Measurements from ENCODE around the gene FOXJ2.

DNA sequence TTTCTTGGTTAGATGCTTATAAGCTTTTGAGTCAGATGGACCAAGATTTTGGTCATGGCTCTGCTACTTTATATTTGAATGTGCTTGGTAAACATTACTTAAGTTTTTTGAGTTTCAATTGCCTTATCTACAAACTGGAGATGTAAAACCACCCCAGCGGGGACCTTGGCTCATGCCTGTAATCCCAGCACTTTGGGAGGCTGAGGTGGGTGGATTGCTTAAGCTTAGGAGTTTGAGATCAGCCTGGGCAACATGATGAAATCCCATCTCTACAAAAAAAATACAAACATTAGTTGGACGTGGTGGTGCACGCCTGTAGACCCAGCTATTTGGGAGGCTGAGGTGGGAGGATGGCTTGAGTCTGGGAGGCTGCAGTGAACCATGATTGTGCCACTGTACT lies 60.8 kb downstream of the FOXJ2 start:
- TF ChIP-seq, protein P1, sequence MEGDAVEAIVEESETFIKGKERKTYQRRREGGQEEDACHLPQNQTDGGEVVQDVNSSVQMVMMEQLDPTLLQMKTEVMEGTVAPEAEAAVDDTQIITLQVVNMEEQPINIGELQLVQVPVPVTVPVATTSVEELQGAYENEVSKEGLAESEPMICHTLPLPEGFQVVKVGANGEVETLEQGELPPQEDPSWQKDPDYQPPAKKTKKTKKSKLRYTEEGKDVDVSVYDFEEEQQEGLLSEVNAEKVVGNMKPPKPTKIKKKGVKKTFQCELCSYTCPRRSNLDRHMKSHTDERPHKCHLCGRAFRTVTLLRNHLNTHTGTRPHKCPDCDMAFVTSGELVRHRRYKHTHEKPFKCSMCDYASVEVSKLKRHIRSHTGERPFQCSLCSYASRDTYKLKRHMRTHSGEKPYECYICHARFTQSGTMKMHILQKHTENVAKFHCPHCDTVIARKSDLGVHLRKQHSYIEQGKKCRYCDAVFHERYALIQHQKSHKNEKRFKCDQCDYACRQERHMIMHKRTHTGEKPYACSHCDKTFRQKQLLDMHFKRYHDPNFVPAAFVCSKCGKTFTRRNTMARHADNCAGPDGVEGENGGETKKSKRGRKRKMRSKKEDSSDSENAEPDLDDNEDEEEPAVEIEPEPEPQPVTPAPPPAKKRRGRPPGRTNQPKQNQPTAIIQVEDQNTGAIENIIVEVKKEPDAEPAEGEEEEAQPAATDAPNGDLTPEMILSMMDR (IDR thresholded peaks at IDR 0.05), result no peak
- no peak for TF ChIP-seq POLR2A (IDR thresholded peaks at IDR 0.05)
